K562 (cell line): ENCODE results near the gene MAP1LC3B. TPM values are rescaled to one million over a fixed set of nuclear protein-coding genes. Genes with fewer than 3 reads are reported as not detected.

Experiments
- ATAC-seq: fragments of 200-7000 bp; cut with Tn5 transposase; 3 replicates; pipeline ENCODE4 v1.9.1; 2020; ENCODE audit warnings: moderate library complexity
- BruUV-seq: library from RNA; stranded (reverse); fragments of 400-500 nt; replicated peaks from 2 replicates; lab custom pipeline; 2021; lab: Mats Ljungman, UMichigan
- CTCF ChIA-PET: fragments of 300-600 bp; formaldehyde crosslinking; extraction: SDS; loops from one replicate; lab custom pipeline; 2021; ENCODE audit warnings: low intra/inter-chr PET ratio; lab: Yijun Ruan, JAX
- POLR2A ChIA-PET: fragments of 300-600, 350-650 bp; sonication (Branson Sonifier 250); formaldehyde crosslinking; extraction: SDS; loops from one replicate; lab custom pipeline; 2021; ENCODE audit warnings: antibody characterized with exemption, inconsistent platforms; lab: Yijun Ruan, JAX
- DNase-seq, 4 experiments: peaks; one replicate each; pipeline versions ENCODE4 v3.0.0 to v3.0.0-alpha.2; 2011 to 2018; ENCODE audit warnings: low spot score in 3 of 4, mixed read lengths in 3 of 4; ENCODE audit errors: extremely low read depth in 1 of 4
- FAIRE-seq: peaks from 2 replicates; lab custom pipeline; 2011; peaks lifted over from hg19 to GRCh38; lab: Jason Lieb, UNC
- H2AFZ ChIP-seq: 2 replicates; pipeline ENCODE4 v1.6.0; 2011; ENCODE audit warnings: low read depth, low read length, control low read depth, inconsistent platforms
- H3K27ac ChIP-seq: fragments of 200-600 bp; 3 replicates; pipeline ENCODE4 v1.8.0; 2011; ENCODE audit warnings: low read depth, mild to moderate bottlenecking, control low read depth, inconsistent platforms, low read length, moderate library complexity, mixed read lengths; ENCODE audit errors: extremely low read depth
- H3K27me3 ChIP-seq, 2 experiments: fragments of 300-600 bp in 1 of 2; 2 replicates in 1 of 2; 3 replicates in 1 of 2; pipeline versions ENCODE4 v1.6.0 to v1.8.0; 2011; ENCODE audit warnings: inconsistent platforms in 2 of 2, low read length in 2 of 2, mild to moderate bottlenecking in 1 of 2, mixed read lengths in 1 of 2, moderate library complexity in 1 of 2; ENCODE audit not compliant: control insufficient read depth in 2 of 2, insufficient read depth in 2 of 2
- H3K36me3 ChIP-seq: fragments of 300-600 bp; 3 replicates; pipeline ENCODE4 v1.8.0; 2011; ENCODE audit warnings: mild to moderate bottlenecking, low read length, inconsistent platforms; ENCODE audit not compliant: control insufficient read depth, insufficient read depth
- H3K4me1 ChIP-seq, 2 experiments: fragments of 200-600 bp in 1 of 2; replicated peaks in 1 of 2; 2 replicates in 1 of 2; 3 replicates in 1 of 2; pipeline versions ENCODE4 v1.5.1 to v1.8.0; 2011; ENCODE audit warnings: inconsistent platforms in 2 of 2, low read length in 2 of 2, mild to moderate bottlenecking in 1 of 2, mixed read lengths in 1 of 2, moderate library complexity in 1 of 2; ENCODE audit not compliant: control insufficient read depth in 2 of 2, insufficient read depth in 2 of 2
- H3K4me2 ChIP-seq: 2 replicates; pipeline ENCODE4 v1.6.1; 2011; ENCODE audit warnings: low read length, control low read depth, inconsistent platforms, mixed read lengths; ENCODE audit not compliant: insufficient read depth
- H3K4me3 ChIP-seq: fragments of 200-600 bp; sonication (generic), shearing (Covaris generic); 2 replicates; pipeline ENCODE4 v1.5.1; 2016; ENCODE audit warnings: control low read depth, inconsistent platforms
- H3K79me2 ChIP-seq: fragments of 200-600 bp; 3 replicates; pipeline ENCODE4 v1.8.0; 2011; ENCODE audit warnings: low read length, inconsistent platforms; ENCODE audit not compliant: control insufficient read depth, insufficient read depth
- H3K9ac ChIP-seq, 2 experiments: 2 replicates each; pipeline versions ENCODE4 v1.6.0 to v1.6.1; 2011; ENCODE audit warnings: low read depth in 2 of 2, low read length in 2 of 2, control low read depth in 1 of 2, inconsistent platforms in 1 of 2, mild to moderate bottlenecking in 1 of 2, mixed read lengths in 1 of 2; ENCODE audit not compliant: insufficient read depth in 1 of 2
- H3K9me1 ChIP-seq: one replicate; pipeline ENCODE4 v1.6.0; 2011; ENCODE audit warnings: inconsistent platforms, mild to moderate bottlenecking, low read length, moderate library complexity; ENCODE audit not compliant: control insufficient read depth, insufficient read depth
- H3K9me3 ChIP-seq: replicated peaks from 2 replicates; pipeline ENCODE4 v1.5.1; 2011; ENCODE audit warnings: low read depth, low read length, inconsistent platforms; ENCODE audit not compliant: control insufficient read depth, insufficient read depth
- H4K20me1 ChIP-seq: replicated peaks from 2 replicates; pipeline ENCODE4 v1.6.1; 2011; ENCODE audit warnings: low read length, inconsistent platforms, mixed read lengths; ENCODE audit not compliant: control insufficient read depth, insufficient read depth
- HDAC3 ChIP-seq: fragments of 450-650 bp; IDR thresholded peaks from 2 replicates; pipeline ENCODE4 v1.6.1; 2018; ENCODE audit warnings: borderline replicate concordance, mild to moderate bottlenecking, moderate library complexity; ENCODE audit not compliant: partially characterized antibody
- RBM22 ChIP-seq: fragments of 200-400 bp; formaldehyde crosslinking; IDR thresholded peaks from 2 replicates; pipeline ENCODE4 v1.6.1; 2018; ENCODE audit warnings: low read length, low read depth; ENCODE audit not compliant: poor library complexity, severe bottlenecking
- ZBTB9 ChIP-seq: fragments of 450-650 bp; formaldehyde crosslinking; IDR thresholded peaks from 2 replicates; pipeline ENCODE4 v1.4.0; 2020; ENCODE audit warnings: mild to moderate bottlenecking, moderate library complexity
- WGBS: fragments of 100-300 bp; shearing (Covaris generic); methylation state at CpG from one replicate; pipeline ENCODE4 v1.1.6; 2016; ENCODE audit warnings: low coverage, mixed read lengths; ENCODE audit not compliant: insufficient coverage; ENCODE audit errors: missing lambda C conversion rate; 5-methylcytosine and 5-hydroxymethylcytosine counted together
- in situ Hi-C: fragments of 300-500 bp; cut with MboI; formaldehyde crosslinking; loops from 4 replicates; pipeline ENCODE4 v1.15.0; 2018; ENCODE audit warnings: inconsistent platforms, mixed read lengths
- intact Hi-C: fragments of 100-400 bp; cut with micrococcal nuclease; formaldehyde crosslinking; loops from 2 replicates; pipeline ENCODE4 v1.14.2; 2022
- polyA plus RNA-seq, 8 experiments: library from polyadenylated mRNA; depleted of rRNA in 4 of 8; stranded (reverse) in 5 of 8; unstranded in 3 of 8; fragments of >200 nt; fragmentation: Nextera tagmentation in 2 of 8; fragmentation: Illumina TruSeq in 1 of 8; extraction: Ambion mirVana in 2 of 8; extraction: Trizol in 1 of 8; gene quantifications; 2 replicates each; pipeline versions ENCODE4 v1.2.1 to v1.2.3, GENCODE V29; 2011 to 2014; ENCODE audit warnings: inconsistent platforms in 1 of 8, missing spikeins in 1 of 8
- total RNA-seq, 7 experiments: library from RNA; depleted of rRNA in 6 of 7; stranded (reverse); fragments of >200 nt in 6 of 7; fragmentation: Illumina TruSeq in 2 of 7; extraction: Trizol in 2 of 7; gene quantifications; 2 replicates each; pipeline versions ENCODE4 v1.2.1 to v1.2.3, GENCODE V29; 2011 to 2021; ENCODE audit warnings: low replicate concordance in 1 of 7

Gene MAP1LC3B
- total and polyA plus RNA-seq, 9 of the 15 experiments (the other 6 are each of a cell fraction or from before 2014, with no cell fraction given), result 16.0 to 81.5 (median 36.7) TPM

- Histone ChIP-seq H3K9me1 (no peaks in the 10 kb centered on the region), H3K4me2 (no peak overlapping the region), H3K27me3 (no peaks in the 10 kb centered on the region; a peak in 1 of 5 replicates), H2AFZ (no peak overlapping the region), H3K9ac (no peak overlapping the region), H3K4me1 (peaks cover 0 to 9% of the 10 kb centered on the region in 2 experiments; a peak in 1 of 5 replicates), H3K4me3 (no peak overlapping the region), H4K20me1 (0 out of 2 replicates have a peak, but pooled peaks cover 4% of the 10 kb centered on the region), H3K27ac (no peak overlapping the region), H3K9me3 (no peaks in the 10 kb centered on the region), H3K79me2 (no peaks in the 10 kb centered on the region), H3K36me3 (peaks cover 56% of the 10 kb centered on the region; the same call in 2 of the 3 replicates)
- TF ChIP-seq RBM22 (peak; percentile 10), ZBTB9 (CRISPR knock-in tag) (no peak), HDAC3 (no peak)
- POLR2A ChIA-PET, result interaction anchor here (0.5 to 1.9 kb wide), 4 partner anchors 12 to 111 kb away, joined by 3 to 9 read pairs (median 4); no protein-coding TSS in a partner anchor
- ATAC-seq (no peak), DNase-seq (no peak), FAIRE-seq (no peak)
- no TSS peak for BruUV-seq
- CTCF ChIA-PET, result no interaction called here
- intact Hi-C loops (loop anchor here (10.0 kb wide), 1 partner anchor 152 kb away; no protein-coding TSS in a partner anchor), in situ Hi-C loops (no loop called here)
- 90% methylated on average over 22 of the region's 27 CpGs for WGBS
Measured at GRCh38 chr16:87412996-87413421, 20.9 kb downstream of the MAP1LC3B start.
